HG02840 (cell line): ENCODE measurements around the gene CACNG7.

ENCODE experiments used
- ATAC-seq: cut with Tn5 transposase; IDR thresholded peaks from one replicate; pipeline ENCODE4 v1.9.1; 2021; ENCODE audit warnings: mild to moderate bottlenecking, moderate library complexity, moderate number of reproducible peaks; ENCODE audit not compliant: unreplicated experiment, low FRiP score

Gene CACNG7

GRCh38 chr19:53903055-53903680, 5.9 kb upstream of the CACNG7 start:
- ATAC-seq: no peak

- no peak for ATAC-seq
Observed at GRCh38 chr19:53904909-53905308, 4.2 kb upstream of the CACNG7 start.

- ATAC-seq: no peak
Observed at GRCh38 chr19:53905787-53906186, 3.3 kb upstream of the CACNG7 start.

- no peak for ATAC-seq
Observed at GRCh38 chr19:53906211-53907192, 2.6 kb upstream of the CACNG7 start.

GRCh38 chr19:53907193-53907581, 1.9 kb upstream of the CACNG7 start:
- no peak for ATAC-seq

- no peak for ATAC-seq
Observed at GRCh38 chr19:53907690-53908089, 1.4 kb upstream of the CACNG7 start.

- no peak for ATAC-seq
Observed at GRCh38 chr19:53908106-53908934, 758 bp upstream of the CACNG7 start.

- ATAC-seq: no peak
Observed at GRCh38 chr19:53909471-53910169, 542 bp downstream of the CACNG7 start.

- no peak for ATAC-seq
Observed at GRCh38 chr19:53910170-53910518, 1.1 kb downstream of the CACNG7 start.

GRCh38 chr19:53912653-53913052, 3.6 kb downstream of the CACNG7 start:
- no peak for ATAC-seq

GRCh38 chr19:53915000-53915399, 5.9 kb downstream of the CACNG7 start:
- no peak for ATAC-seq

GRCh38 chr19:53916004-53916403, 6.9 kb downstream of the CACNG7 start:
- no peak for ATAC-seq

- no peak for ATAC-seq
Observed at GRCh38 chr19:53917356-53917755, 8.3 kb downstream of the CACNG7 start.

- no peak for ATAC-seq
Observed at GRCh38 chr19:53927739-53928138, 18.7 kb downstream of the CACNG7 start.

- ATAC-seq: no peak
Observed at GRCh38 chr19:53936029-53936428, 27.0 kb downstream of the CACNG7 start.

GRCh38 chr19:53942001-53942786, 33.1 kb downstream of the CACNG7 start:
- ATAC-seq: no peak

GRCh38 chr19:53944416-53944815, 35.3 kb downstream of the CACNG7 start:
- no peak for ATAC-seq

GRCh38 chr19:53944933-53945332, 35.9 kb downstream of the CACNG7 start:
- no peak for ATAC-seq

GRCh38 chr19:53945441-53945840, 36.4 kb downstream of the CACNG7 start:
- no peak for ATAC-seq

- ATAC-seq: no peak
Observed at GRCh38 chr19:53945998-53946397, 36.9 kb downstream of the CACNG7 start.
